ENCODE results near the gene SKP1. TPM values are rescaled to one million over a fixed set of nuclear protein-coding genes. Genes with fewer than 3 reads are reported as not detected.
A peak's percentile ranks its signal among the peaks of the same experiment; 100 is the strongest.

The SKP1 gene
- total RNA-seq, 1 donor from 2014 or later, result 758 TPM

GRCh38 chr5:134127988-134128647 is 48.6 kb downstream of the SKP1 start:
- Histone ChIP-seq H3K79me2 (ENCODE audit: low read depth) (no peaks in the 10 kb centered on the region), H3K4me2 (no peak overlapping the region), H3K36me3 (no peaks in the 10 kb centered on the region), H4K20me1 (ENCODE audit: low read depth) (peaks cover 65% of the 10 kb centered on the region), H3F3A (ENCODE audit: low read depth) (no peaks in the 10 kb centered on the region), H3K9me3 (ENCODE audit: low read depth) (no peaks in the 10 kb centered on the region), H3K4me3 (no peak overlapping the region), H3K27me3 (no peaks in the 10 kb centered on the region), H3K4me1 (no peaks in the 10 kb centered on the region), H3K9ac (no peak overlapping the region), H2AFZ (replicated peaks) (no peak overlapping the region), H3K27ac (no peak overlapping the region)
- no peak for TF ChIP-seq EZH2 (IDR thresholded peaks at IDR 0.05)
- TF ChIP-seq EZH2phosphoT487 (IDR thresholded peaks at IDR 0.05), result no peak
- TF ChIP-seq CTCF (IDR thresholded peaks at IDR 0.05), result no peak
- Mint-ChIP-seq H3K27ac (peak overlapping the region; percentile 37), H3K27me3 (ENCODE audit: insufficient read depth, low read depth) (peaks cover 13% of the 10 kb centered on the region), H3K36me3 (peaks cover 4% of the 10 kb centered on the region), H3K9me3 (no peaks in the 10 kb centered on the region), H3K4me3 (no peak overlapping the region), H3K4me1 (peaks cover 5% of the 10 kb centered on the region)
- no peak for DNase-seq (ENCODE audit: low spot score)

- Histone ChIP-seq H3K4me1 (no peaks in the 10 kb centered on the region), H4K20me1 (ENCODE audit: low read depth) (peaks cover 58% of the 10 kb centered on the region), H3K9ac (no peak overlapping the region), H3K4me2 (no peak overlapping the region), H3K4me3 (no peak overlapping the region), H3F3A (ENCODE audit: low read depth) (no peaks in the 10 kb centered on the region), H3K27me3 (no peaks in the 10 kb centered on the region), H3K27ac (no peak overlapping the region), H3K36me3 (no peaks in the 10 kb centered on the region), H3K9me3 (ENCODE audit: low read depth) (no peaks in the 10 kb centered on the region), H2AFZ (replicated peaks) (no peak overlapping the region), H3K79me2 (ENCODE audit: low read depth) (no peaks in the 10 kb centered on the region)
- Mint-ChIP-seq H3K36me3 (peaks cover 4% of the 10 kb centered on the region), H3K9me3 (no peaks in the 10 kb centered on the region), H3K27me3 (ENCODE audit: insufficient read depth, low read depth) (peaks cover 14% of the 10 kb centered on the region), H3K27ac (peak overlapping the region; percentile 83), H3K4me1 (peaks cover 3% of the 10 kb centered on the region), H3K4me3 (no peak overlapping the region)
- no peak for TF ChIP-seq CTCF (IDR thresholded peaks at IDR 0.05)
- no peak for TF ChIP-seq EZH2 (IDR thresholded peaks at IDR 0.05)
- no peak for TF ChIP-seq EZH2phosphoT487 (IDR thresholded peaks at IDR 0.05)
- DNase-seq (ENCODE audit: low spot score), result no peak
Measured at GRCh38 chr5:134127376-134127861, 49.3 kb downstream of the SKP1 start.

GRCh38 chr5:134125039-134126015 is 51.4 kb downstream of the SKP1 start:
- Histone ChIP-seq H3K79me2 (ENCODE audit: low read depth) (no peaks in the 10 kb centered on the region), H3K4me1 (no peaks in the 10 kb centered on the region), H3K4me3 (no peak overlapping the region), H2AFZ (replicated peaks) (no peak overlapping the region), H3K4me2 (no peak overlapping the region), H3F3A (ENCODE audit: low read depth) (no peaks in the 10 kb centered on the region), H3K9me3 (ENCODE audit: low read depth) (no peaks in the 10 kb centered on the region), H3K9ac (no peak overlapping the region), H3K27ac (no peak overlapping the region), H3K36me3 (no peaks in the 10 kb centered on the region), H4K20me1 (ENCODE audit: low read depth) (peaks cover 42% of the 10 kb centered on the region), H3K27me3 (no peaks in the 10 kb centered on the region)
- H3K27ac Mint-ChIP-seq, result no peak overlapping the region
- no peaks in the 10 kb centered on the region for H3K9me3 Mint-ChIP-seq
- H3K36me3 Mint-ChIP-seq, result peaks cover 8% of the 10 kb centered on the region
- no peak for DNase-seq (ENCODE audit: low spot score)
- H3K27me3 Mint-ChIP-seq (ENCODE audit: insufficient read depth, low read depth), result peaks cover 9% of the 10 kb centered on the region
- no peak for TF ChIP-seq EZH2 (IDR thresholded peaks at IDR 0.05)
- no peak for TF ChIP-seq CTCF (IDR thresholded peaks at IDR 0.05)
- no peak for TF ChIP-seq EZH2phosphoT487 (IDR thresholded peaks at IDR 0.05)
- no peak overlapping the region for H3K4me3 Mint-ChIP-seq
- no peaks in the 10 kb centered on the region for H3K4me1 Mint-ChIP-seq

Measured in neural progenitor cell (in vitro differentiated cells).